Measurements from ENCODE around the gene UNC5C. TPM values are rescaled to one million over a fixed set of nuclear protein-coding genes. Genes with fewer than 3 reads are reported as not detected.

The UNC5C gene
- total RNA-seq, 1 donor from 2014 or later: not detected

GRCh38 chr4:95507147-95507546 lies 41.6 kb downstream of the UNC5C start:
- TF ChIP-seq, protein P1, sequence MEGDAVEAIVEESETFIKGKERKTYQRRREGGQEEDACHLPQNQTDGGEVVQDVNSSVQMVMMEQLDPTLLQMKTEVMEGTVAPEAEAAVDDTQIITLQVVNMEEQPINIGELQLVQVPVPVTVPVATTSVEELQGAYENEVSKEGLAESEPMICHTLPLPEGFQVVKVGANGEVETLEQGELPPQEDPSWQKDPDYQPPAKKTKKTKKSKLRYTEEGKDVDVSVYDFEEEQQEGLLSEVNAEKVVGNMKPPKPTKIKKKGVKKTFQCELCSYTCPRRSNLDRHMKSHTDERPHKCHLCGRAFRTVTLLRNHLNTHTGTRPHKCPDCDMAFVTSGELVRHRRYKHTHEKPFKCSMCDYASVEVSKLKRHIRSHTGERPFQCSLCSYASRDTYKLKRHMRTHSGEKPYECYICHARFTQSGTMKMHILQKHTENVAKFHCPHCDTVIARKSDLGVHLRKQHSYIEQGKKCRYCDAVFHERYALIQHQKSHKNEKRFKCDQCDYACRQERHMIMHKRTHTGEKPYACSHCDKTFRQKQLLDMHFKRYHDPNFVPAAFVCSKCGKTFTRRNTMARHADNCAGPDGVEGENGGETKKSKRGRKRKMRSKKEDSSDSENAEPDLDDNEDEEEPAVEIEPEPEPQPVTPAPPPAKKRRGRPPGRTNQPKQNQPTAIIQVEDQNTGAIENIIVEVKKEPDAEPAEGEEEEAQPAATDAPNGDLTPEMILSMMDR (IDR thresholded peaks at IDR 0.05): no peak
- intact Hi-C loops (cut with micrococcal nuclease): no loop called here
- Mint-ChIP-seq H3K4me1 (no peaks in the 10 kb centered on the region), H3K9me3 (peaks cover 3% of the 10 kb centered on the region), H3K4me3 (no peak overlapping the region), H3K36me3 (ENCODE audit: low read depth) (no peaks in the 10 kb centered on the region), H3K27ac (no peak overlapping the region), H3K27me3 (no peaks in the 10 kb centered on the region)
- ATAC-seq (ENCODE audit: low read depth) (no peak), DNase-seq (no peak)
- ChIA-PET CTCF (no interaction called here), POLR2A (no interaction called here)

DNA sequence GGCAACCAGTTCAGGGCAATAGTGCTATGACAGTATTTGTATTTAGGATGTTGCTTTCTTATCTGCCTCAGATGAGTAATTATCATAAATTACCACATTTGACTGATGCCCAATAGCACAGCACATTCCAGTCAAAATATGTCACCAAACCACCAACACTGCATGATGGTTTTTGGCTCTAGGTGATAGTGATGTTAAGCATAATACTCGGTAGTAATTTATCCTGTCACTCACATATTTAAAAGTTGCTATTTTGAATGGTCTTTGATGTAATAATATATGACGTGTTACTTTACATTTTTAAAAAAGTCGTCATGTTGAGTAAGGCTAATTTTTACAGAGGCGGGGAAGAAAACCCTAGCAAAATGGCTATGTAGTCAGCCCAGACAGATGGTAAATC lies 42.5 kb downstream of the UNC5C start:
- no peaks in the 10 kb centered on the region for H3K27me3 Mint-ChIP-seq
- TF ChIP-seq, protein P1 (IDR thresholded peaks at IDR 0.05): no peak
- H3K4me3 Mint-ChIP-seq: no peak overlapping the region
- ChIA-PET POLR2A (no interaction called here), CTCF (no interaction called here)
- H3K36me3 Mint-ChIP-seq (ENCODE audit: low read depth): no peaks in the 10 kb centered on the region
- H3K27ac Mint-ChIP-seq: no peak overlapping the region
- ATAC-seq (ENCODE audit: low read depth) (no peak), DNase-seq (no peak)
- intact Hi-C loops (cut with micrococcal nuclease): no loop called here
- no peaks in the 10 kb centered on the region for H3K4me1 Mint-ChIP-seq
- peaks cover 3% of the 10 kb centered on the region for H3K9me3 Mint-ChIP-seq

DNA sequence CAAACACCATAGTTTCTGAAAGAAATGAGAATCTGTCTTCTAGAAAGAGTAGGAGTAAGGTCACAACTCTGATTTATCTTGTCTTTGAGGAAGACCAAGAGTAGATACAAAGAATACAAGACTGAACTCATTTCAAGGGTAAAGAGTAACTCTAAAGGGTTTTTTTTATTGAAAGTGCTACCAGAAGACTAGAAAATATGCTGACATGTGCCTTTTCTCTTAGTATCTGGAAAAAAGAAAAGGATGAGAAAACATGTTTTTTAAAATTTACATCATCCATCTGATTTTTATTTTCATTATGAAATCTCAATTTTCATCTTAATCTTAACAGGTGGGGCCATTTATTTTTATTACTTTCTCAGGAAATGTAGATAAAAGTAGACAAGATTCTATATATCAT lies 43.0 kb downstream of the UNC5C start:
- POLR2A ChIA-PET: no interaction called here
- H3K4me3 Mint-ChIP-seq: no peak overlapping the region

DNA sequence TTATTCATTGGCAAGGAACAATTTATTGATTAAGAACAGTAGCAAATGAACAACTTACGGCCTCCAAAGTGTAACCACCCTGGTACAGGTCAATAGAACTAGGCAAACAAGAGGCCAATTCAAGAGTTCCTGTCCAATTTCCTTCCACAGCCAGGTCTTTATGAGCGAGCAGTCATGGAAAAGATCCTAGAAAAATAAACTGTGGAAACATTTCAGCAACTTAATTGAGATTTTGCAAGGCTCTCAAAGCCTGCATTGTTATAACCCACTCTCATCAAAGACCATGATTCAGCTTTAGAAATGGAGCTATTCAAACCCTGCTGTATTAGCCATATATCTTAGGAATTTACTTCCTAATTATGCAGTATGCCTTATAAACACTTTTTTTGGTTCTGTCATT lies 43.6 kb downstream of the UNC5C start:
- no peak for ATAC-seq (ENCODE audit: low read depth)
- no peaks in the 10 kb centered on the region for H3K27me3 Mint-ChIP-seq
- ChIA-PET POLR2A (no interaction called here), CTCF (no interaction called here)
- H3K9me3 Mint-ChIP-seq: peaks cover 3% of the 10 kb centered on the region
- H3K4me1 Mint-ChIP-seq: no peaks in the 10 kb centered on the region
- TF ChIP-seq, protein P1 (IDR thresholded peaks at IDR 0.05): no peak
- DNase-seq: no peak
- no peaks in the 10 kb centered on the region for H3K36me3 Mint-ChIP-seq (ENCODE audit: low read depth)
- intact Hi-C loops (cut with micrococcal nuclease): no loop called here
- no peak overlapping the region for H3K4me3 Mint-ChIP-seq
- no peak overlapping the region for H3K27ac Mint-ChIP-seq

More for the DNA sequence above, 43.0 kb downstream of the UNC5C start:
- TF ChIP-seq, protein P1 (IDR thresholded peaks at IDR 0.05): no peak
- intact Hi-C loops (cut with micrococcal nuclease): no loop called here
- no peaks in the 10 kb centered on the region for H3K27me3 Mint-ChIP-seq
- H3K4me1 Mint-ChIP-seq: no peaks in the 10 kb centered on the region
- CTCF ChIA-PET: no interaction called here
- no peaks in the 10 kb centered on the region for H3K36me3 Mint-ChIP-seq (ENCODE audit: low read depth)
- H3K27ac Mint-ChIP-seq: no peak overlapping the region
- peaks cover 3% of the 10 kb centered on the region for H3K9me3 Mint-ChIP-seq
- no peak for ATAC-seq (ENCODE audit: low read depth)
- DNase-seq: no peak

- Mint-ChIP-seq H3K36me3 (ENCODE audit: low read depth) (no peaks in the 10 kb centered on the region), H3K27me3 (no peaks in the 10 kb centered on the region), H3K9me3 (peaks cover 3% of the 10 kb centered on the region), H3K4me1 (no peaks in the 10 kb centered on the region), H3K27ac (no peak overlapping the region), H3K4me3 (no peak overlapping the region)
- ChIA-PET CTCF (no interaction called here), POLR2A (no interaction called here)
- no peak for ATAC-seq (ENCODE audit: low read depth)
- TF ChIP-seq, protein P1 (IDR thresholded peaks at IDR 0.05): no peak
- intact Hi-C loops (cut with micrococcal nuclease): no loop called here
- DNase-seq: no peak
Observed at GRCh38 chr4:95504501-95504900, 44.3 kb downstream of the UNC5C start.

All from activated B cell treated with CpG ODN at 0.5 μM for 24 hours (primary cell).